ENCODE measurements around the gene YRDC. TPM values are rescaled to one million over a fixed set of nuclear protein-coding genes. Genes with fewer than 3 reads are reported as not detected.

The YRDC gene
- total and polyA plus RNA-seq, 9 of the 15 experiments (the other 6 are each of a cell fraction or from before 2014, with no cell fraction given): 11.1 to 58.5 (median 49.8) TPM

GRCh38 chr1:37845049-37845646, 37.1 kb upstream of the YRDC start (continued):
- TF ChIP-seq TRIM24 (IDR thresholded peaks at IDR 0.05) (peak in 1 of 2 experiments; percentile 53; a peak in 1 of 4 replicates), XRCC3 (IDR thresholded peaks at IDR 0.05) (no peak), ESRRA (IDR thresholded peaks at IDR 0.05; ENCODE audit: borderline replicate concordance, low read depth) (peak; percentile 51; the same call in 1 of the 2 replicates), NR2C1 (IDR thresholded peaks at IDR 0.05) (no peak), NR2C1 (tag; IDR thresholded peaks at IDR 0.05) (0 out of 2 replicates have a peak, but pooled peaks have one; percentile 58), ATF3 (IDR thresholded peaks at IDR 0.05) (peak; percentile 15; the same call in 1 of the 2 replicates), ATF3 (CRISPR knock-in tag; conservative IDR thresholded peaks at IDR 0.05) (no peak)

GRCh38 chr1:37844536-37844935, 36.5 kb upstream of the YRDC start:
- no peak overlapping the region for H3K4me2 ChIP-seq (ENCODE audit: insufficient read depth, low read length)
- peaks cover 0 to 20% of the 10 kb centered on the region in 2 experiments; a peak in 2 of 5 replicates for H3K4me1 ChIP-seq (replicated peaks in 1 of 2; ENCODE audit: control insufficient read depth in 2 of 2, insufficient read depth in 2 of 2, low read length in 2 of 2)
- in situ Hi-C loops (cut with MboI): no loop called here
- no TSS peak for BruUV-seq (replicated peaks)
- intact Hi-C loops (cut with micrococcal nuclease): no loop called here
- no peak for DNase-seq (ENCODE audit: extremely low read depth in 1 of 4, low spot score in 3 of 4)
- no peak for ATAC-seq
- peaks cover 35% of the 10 kb centered on the region for H3K79me2 ChIP-seq (ENCODE audit: control insufficient read depth, insufficient read depth, low read length)
- ChIA-PET CTCF (ENCODE audit: low intra/inter-chr PET ratio) (no interaction called here), POLR2A (interaction anchor here (0.8 kb wide), 1 partner anchor 182 kb away, joined by 3 read pairs; no protein-coding TSS in a partner anchor)
- no peak overlapping the region for H3K9ac ChIP-seq (ENCODE audit: insufficient read depth in 1 of 2, low read depth in 2 of 2, low read length in 2 of 2)
- H3K4me3 ChIP-seq: no peak overlapping the region
- H3K9me1 ChIP-seq (ENCODE audit: control insufficient read depth, insufficient read depth, low read length): no peaks in the 10 kb centered on the region
- H4K20me1 ChIP-seq (replicated peaks; ENCODE audit: control insufficient read depth, insufficient read depth, low read length): no peaks in the 10 kb centered on the region
- FAIRE-seq: no peak
- H3K36me3 ChIP-seq (ENCODE audit: control insufficient read depth, insufficient read depth, low read length): peaks cover 45% of the 10 kb centered on the region
- H2AFZ ChIP-seq (ENCODE audit: low read depth, low read length): no peak overlapping the region
- no peaks in the 10 kb centered on the region for H3K9me3 ChIP-seq (replicated peaks; ENCODE audit: control insufficient read depth, insufficient read depth, low read depth, low read length)
- no peak overlapping the region for H3K27ac ChIP-seq (ENCODE audit: extremely low read depth, low read depth, low read length)
- no peaks in the 10 kb centered on the region for H3K27me3 ChIP-seq (ENCODE audit: control insufficient read depth in 2 of 2, insufficient read depth in 2 of 2, low read length in 2 of 2)
- TF ChIP-seq RFX1 (IDR thresholded peaks at IDR 0.05): no peak
- no peak for TF ChIP-seq CEBPB (tag; IDR thresholded peaks at IDR 0.05)
- no peak for TF ChIP-seq TCF15 (CRISPR knock-in tag; IDR thresholded peaks at IDR 0.05)
- no peak for TF ChIP-seq NFE2L1 (tag; IDR thresholded peaks at IDR 0.05; ENCODE audit: borderline replicate concordance, low read depth)
- TF ChIP-seq FOXP4 (CRISPR knock-in tag; IDR thresholded peaks at IDR 0.05; ENCODE audit: borderline replicate concordance): no peak
- TF ChIP-seq ZNF507 (tag; conservative IDR thresholded peaks at IDR 0.05): no peak
- no peak for TF ChIP-seq KLF13 (tag; IDR thresholded peaks at IDR 0.05; ENCODE audit: borderline replicate concordance, low read depth)
- no peak for TF ChIP-seq ZNF518B (CRISPR knock-in tag; IDR thresholded peaks at IDR 0.05)
